Middle frontal gyrus (tissue), 1 donor: ENCODE data around the gene LRRK1.

ENCODE experiments used
- DNase-seq: peaks from one replicate; pipeline ENCODE4 v3.0.0-alpha.2; 2015; ENCODE audit warnings: low spot score; ENCODE audit errors: extremely low spot score

The LRRK1 gene

GRCh38 chr15:100932676-100933348, 13.7 kb downstream of the LRRK1 start:
- no peak for DNase-seq

DNA sequence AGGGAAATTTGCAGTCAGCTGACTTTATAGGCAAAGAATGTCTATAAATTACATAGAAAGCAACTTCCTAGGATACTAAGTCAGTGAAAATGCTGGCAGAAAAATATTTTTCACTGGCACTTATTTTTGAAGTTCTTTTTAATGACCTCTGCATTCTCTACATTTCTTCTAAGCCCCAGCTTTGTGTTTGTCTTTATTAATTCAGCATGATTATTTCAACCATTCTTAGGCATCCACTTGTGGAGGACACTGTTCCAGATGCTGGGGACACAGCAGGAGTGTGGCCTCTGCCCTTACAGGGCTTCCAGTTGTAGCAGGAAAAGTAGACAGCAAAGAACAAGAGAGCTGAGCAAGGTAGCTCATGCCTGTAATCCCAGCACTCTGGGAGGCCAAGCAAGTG, 15.0 kb downstream of the LRRK1 start:
- no peak for DNase-seq

GRCh38 chr15:100934726-100935125, 15.6 kb downstream of the LRRK1 start:
- no peak for DNase-seq

DNA sequence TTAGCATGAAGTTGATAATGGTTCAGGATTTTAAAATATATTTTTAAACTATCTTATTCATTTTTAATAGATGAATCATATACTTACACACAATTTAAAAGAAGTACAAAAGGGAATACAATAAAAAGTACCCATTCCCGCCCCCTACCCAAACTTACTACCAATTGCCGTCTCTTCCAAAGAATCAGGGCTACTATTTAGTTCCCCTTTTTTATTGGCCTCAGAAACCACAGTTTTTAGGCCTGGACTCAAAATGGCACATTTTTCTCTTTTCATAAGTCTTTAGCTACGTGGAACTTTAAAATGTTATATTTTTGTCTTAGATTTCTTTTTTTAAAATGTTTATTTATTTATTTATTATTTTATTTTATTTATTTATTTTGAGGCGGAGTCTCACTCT, 18.0 kb downstream of the LRRK1 start:
- DNase-seq = no peak

DNA sequence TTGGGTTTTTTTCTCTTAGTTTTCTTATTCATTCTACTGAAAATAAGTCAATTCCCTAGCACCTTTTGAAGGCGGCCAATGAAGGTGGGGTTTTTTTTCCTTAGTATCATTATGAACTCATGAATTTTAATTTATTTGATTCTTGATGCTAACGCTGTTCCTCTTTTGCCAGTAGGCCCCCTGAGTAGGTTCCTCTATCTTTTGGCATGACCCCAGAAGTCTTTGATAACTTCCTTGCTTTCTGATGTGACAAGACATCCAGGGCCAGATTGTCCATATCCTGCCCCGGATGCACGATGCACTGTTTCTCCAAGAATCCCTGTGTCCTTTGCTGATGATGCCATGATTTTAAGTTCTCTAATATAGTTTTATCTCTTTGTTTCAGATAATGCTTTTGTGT, 20.6 kb downstream of the LRRK1 start:
- no peak for DNase-seq

GRCh38 chr15:100940767-100941379, 21.7 kb downstream of the LRRK1 start:
- no peak for DNase-seq

DNA sequence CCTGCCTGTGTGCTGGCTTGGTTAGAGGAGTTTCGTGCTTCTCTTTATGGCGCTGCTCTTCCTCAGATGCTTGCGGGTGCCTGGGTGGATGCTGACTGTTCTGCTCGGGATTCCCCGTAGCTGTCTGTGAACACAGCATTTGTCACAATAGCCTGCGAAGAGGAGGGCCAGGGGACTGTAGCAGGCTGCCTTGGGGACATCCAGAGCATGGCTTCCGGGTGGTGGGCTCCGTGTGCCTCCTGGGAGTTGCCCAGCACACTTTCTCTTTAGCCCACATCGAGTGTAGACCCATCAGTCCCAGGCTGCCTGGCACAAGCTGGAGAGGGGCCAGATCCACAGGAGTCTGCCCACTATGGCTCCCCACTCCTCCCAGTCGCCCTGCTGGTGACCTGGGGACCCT, 22.4 kb downstream of the LRRK1 start:
- DNase-seq = no peak

DNA sequence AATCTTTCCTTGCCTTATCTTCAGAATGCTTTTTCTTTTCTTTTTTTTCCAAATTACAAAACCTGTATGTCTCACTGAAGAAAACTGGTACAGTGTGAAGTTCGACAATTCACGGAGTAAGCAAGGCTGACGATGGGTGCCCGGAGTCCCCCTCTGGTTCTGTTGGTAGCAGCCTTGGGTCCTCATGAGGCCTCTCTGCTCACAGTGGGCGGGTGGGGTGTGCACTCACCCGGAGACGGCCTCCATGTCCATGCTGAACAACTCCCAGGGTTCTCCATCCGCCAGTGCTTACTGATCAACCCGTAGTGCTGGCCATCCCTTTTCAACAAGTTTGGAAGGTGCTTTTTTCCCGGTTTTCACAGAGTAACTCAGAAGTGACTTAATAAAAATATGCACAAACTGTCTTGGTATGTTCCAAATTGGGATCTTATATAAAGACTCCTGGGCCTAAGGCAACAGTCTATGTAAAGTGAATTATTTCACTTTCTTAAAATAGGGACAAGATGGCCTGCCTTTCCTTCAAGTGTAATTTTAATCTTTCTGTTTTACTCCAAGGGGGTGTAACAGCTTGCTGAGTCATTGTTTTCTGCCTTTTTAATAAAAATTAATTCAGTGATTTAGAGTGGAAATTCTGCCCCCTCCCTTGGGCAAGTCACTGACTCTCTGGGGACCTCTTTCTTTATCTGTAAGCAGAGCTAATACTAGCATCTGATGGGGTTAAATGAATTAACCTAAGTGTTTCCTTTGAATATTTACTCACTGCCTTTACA, 23.7 kb downstream of the LRRK1 start:
- no peak for DNase-seq

GRCh38 chr15:100944244-100944895, 25.2 kb downstream of the LRRK1 start:
- no peak for DNase-seq

GRCh38 chr15:100944986-100945385, 25.8 kb downstream of the LRRK1 start:
- DNase-seq = no peak

GRCh38 chr15:100947760-100948429, 28.7 kb downstream of the LRRK1 start:
- DNase-seq = no peak

DNA sequence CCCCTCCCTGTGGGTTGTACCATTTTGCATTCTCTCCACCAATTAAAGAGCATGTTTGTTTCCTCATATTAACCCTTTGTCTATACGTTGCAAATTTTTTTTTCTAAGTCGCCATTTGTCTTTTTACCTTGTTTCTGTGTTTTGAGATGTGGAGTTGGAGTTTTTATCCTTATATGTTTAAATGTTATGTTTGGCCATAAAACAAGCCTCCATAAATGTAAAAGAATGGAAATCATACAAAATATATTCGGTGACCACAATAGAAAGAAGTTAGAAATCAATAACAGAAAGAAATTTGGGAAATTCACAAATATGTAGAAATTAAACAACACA, 29.2 kb downstream of the LRRK1 start:
- no peak for DNase-seq

DNA sequence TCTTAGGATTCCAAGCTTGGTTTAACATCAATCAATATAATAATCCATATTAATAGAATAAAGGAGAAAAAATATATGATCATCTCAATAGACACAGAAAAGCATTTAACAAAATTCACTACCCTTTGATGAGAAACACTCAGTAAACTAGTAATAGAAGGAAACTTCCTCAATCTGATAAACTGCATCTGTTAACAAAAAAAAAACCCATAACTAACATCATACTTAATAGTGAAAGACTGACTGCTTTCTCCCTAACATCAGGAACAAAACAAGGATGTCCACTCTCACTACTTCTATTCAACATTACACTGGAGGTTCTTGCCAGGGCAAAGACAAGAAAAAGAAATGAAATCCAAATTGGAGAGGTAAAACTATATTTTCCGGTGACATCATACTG, 30.5 kb downstream of the LRRK1 start:
- DNase-seq = no peak

GRCh38 chr15:100951965-100952364, 32.8 kb downstream of the LRRK1 start:
- DNase-seq = no peak

DNA sequence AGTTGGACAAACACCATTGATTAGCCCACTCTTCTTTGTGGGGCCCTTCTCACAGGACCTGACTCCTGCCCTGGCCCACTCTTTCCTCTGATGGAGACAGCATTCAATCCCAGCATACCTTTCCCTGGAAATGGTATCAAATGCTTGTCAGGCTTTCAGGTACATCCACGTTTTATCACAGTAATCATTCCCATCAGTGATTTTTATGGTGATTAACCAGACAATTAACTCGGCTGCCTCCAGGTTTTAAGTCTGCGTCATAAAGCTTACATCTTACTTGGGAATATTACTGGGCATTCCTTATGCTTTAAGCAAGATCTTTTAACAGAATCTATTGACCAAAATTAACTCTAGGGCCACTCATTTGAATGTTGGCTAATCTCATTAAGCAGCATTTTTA, 33.4 kb downstream of the LRRK1 start:
- DNase-seq = no peak

GRCh38 chr15:100958326-100959065, 39.3 kb downstream of the LRRK1 start:
- no peak for DNase-seq

- no peak for DNase-seq
Measured at GRCh38 chr15:100959066-100960050, 40.2 kb downstream of the LRRK1 start.

GRCh38 chr15:100966997-100967396, 47.8 kb downstream of the LRRK1 start:
- no peak for DNase-seq

GRCh38 chr15:100968050-100968966, 49.2 kb downstream of the LRRK1 start:
- DNase-seq = no peak
